ENCODE results near the gene HM13.
"Not testable (repeated sequence)": the region's sequence is repeated elsewhere in the genome, so short reads cannot be mapped to it uniquely, and the experiment has no call there.

The HM13 gene

GRCh38 chr20:31523361-31524283 lies 9.4 kb downstream of the HM13 start:
- no peak overlapping the region for H3K27ac ChIP-seq (ENCODE audit: low read depth in 2 of 2, low read length in 2 of 2)
- H3K4me1 ChIP-seq (ENCODE audit: control insufficient read depth in 2 of 2, insufficient read depth in 2 of 2, low read length in 2 of 2): peaks cover 0 to 2% of the 10 kb centered on the region in 2 donors
- no peaks in the 10 kb centered on the region for H3K27me3 ChIP-seq (ENCODE audit: control insufficient read depth in 2 of 2, insufficient read depth in 2 of 2, low read length in 2 of 2)
- no peak overlapping the region for H3K4me3 ChIP-seq (ENCODE audit: low read length in 2 of 2)
- H3K36me3 ChIP-seq (ENCODE audit: control insufficient read depth in 2 of 2, insufficient read depth in 2 of 2, low read length in 2 of 2): peaks cover 17 to 38% of the 10 kb centered on the region in 2 donors
- H3K9ac ChIP-seq (ENCODE audit: low read depth in 1 of 2, low read length in 2 of 2): no peak overlapping the region
- no peaks in the 10 kb centered on the region for H3K9me3 ChIP-seq (ENCODE audit: control insufficient read depth in 2 of 2, low read length in 2 of 2)

GRCh38 chr20:31527266-31527665 lies 13.0 kb downstream of the HM13 start:
- no peak overlapping the region for H3K9ac ChIP-seq (ENCODE audit: low read depth in 1 of 2, low read length in 2 of 2)
- H3K4me3 ChIP-seq (ENCODE audit: low read length in 2 of 2): no peak overlapping the region
- peaks cover 0 to 2% of the 10 kb centered on the region in 2 donors for H3K4me1 ChIP-seq (ENCODE audit: control insufficient read depth in 2 of 2, insufficient read depth in 2 of 2, low read length in 2 of 2)
- no peaks in the 10 kb centered on the region for H3K27me3 ChIP-seq (ENCODE audit: control insufficient read depth in 2 of 2, insufficient read depth in 2 of 2, low read length in 2 of 2)
- no peaks in the 10 kb centered on the region for H3K9me3 ChIP-seq (ENCODE audit: control insufficient read depth in 2 of 2, low read length in 2 of 2)
- H3K27ac ChIP-seq (ENCODE audit: low read depth in 2 of 2, low read length in 2 of 2): no peak overlapping the region
- H3K36me3 ChIP-seq (ENCODE audit: control insufficient read depth in 2 of 2, insufficient read depth in 2 of 2, low read length in 2 of 2): peaks cover 18 to 43% of the 10 kb centered on the region in 2 donors

- H3K27ac ChIP-seq (ENCODE audit: low read depth in 2 of 2, low read length in 2 of 2): no peak overlapping the region
- H3K9ac ChIP-seq (ENCODE audit: low read depth in 1 of 2, low read length in 2 of 2): no peak overlapping the region
- H3K4me3 ChIP-seq (ENCODE audit: low read length in 2 of 2): no peak overlapping the region
- H3K36me3 ChIP-seq (ENCODE audit: control insufficient read depth in 2 of 2, insufficient read depth in 2 of 2, low read length in 2 of 2): peaks cover 50 to 76% of the 10 kb centered on the region in 2 donors
- no peaks in the 10 kb centered on the region for H3K27me3 ChIP-seq (ENCODE audit: control insufficient read depth in 2 of 2, insufficient read depth in 2 of 2, low read length in 2 of 2)
- no peaks in the 10 kb centered on the region for H3K4me1 ChIP-seq (ENCODE audit: control insufficient read depth in 2 of 2, insufficient read depth in 2 of 2, low read length in 2 of 2)
- no peaks in the 10 kb centered on the region for H3K9me3 ChIP-seq (ENCODE audit: control insufficient read depth in 2 of 2, low read length in 2 of 2)
Observed at GRCh38 chr20:31535298-31535697, 21.1 kb downstream of the HM13 start.

GRCh38 chr20:31536575-31536974 lies 22.3 kb downstream of the HM13 start:
- H3K27ac ChIP-seq (ENCODE audit: low read depth in 2 of 2, low read length in 2 of 2): no peak overlapping the region
- peaks cover 50 to 74% of the 10 kb centered on the region in 2 donors for H3K36me3 ChIP-seq (ENCODE audit: control insufficient read depth in 2 of 2, insufficient read depth in 2 of 2, low read length in 2 of 2)
- H3K9ac ChIP-seq (ENCODE audit: low read depth in 1 of 2, low read length in 2 of 2): no peak overlapping the region
- no peak overlapping the region for H3K4me3 ChIP-seq (ENCODE audit: low read length in 2 of 2)
- no peaks in the 10 kb centered on the region for H3K4me1 ChIP-seq (ENCODE audit: control insufficient read depth in 2 of 2, insufficient read depth in 2 of 2, low read length in 2 of 2)
- H3K27me3 ChIP-seq (ENCODE audit: control insufficient read depth in 2 of 2, insufficient read depth in 2 of 2, low read length in 2 of 2): no peaks in the 10 kb centered on the region
- no peaks in the 10 kb centered on the region for H3K9me3 ChIP-seq (ENCODE audit: control insufficient read depth in 2 of 2, low read length in 2 of 2)

- Histone ChIP-seq H3K27me3 (ENCODE audit: control insufficient read depth in 2 of 2, insufficient read depth in 2 of 2, low read length in 2 of 2) (no peaks in the 10 kb centered on the region), H3K27ac (ENCODE audit: low read depth in 2 of 2, low read length in 2 of 2) (no peak overlapping the region), H3K4me3 (ENCODE audit: low read length in 2 of 2) (no peak overlapping the region), H3K36me3 (ENCODE audit: control insufficient read depth in 2 of 2, insufficient read depth in 2 of 2, low read length in 2 of 2) (peaks cover 50 to 73% of the 10 kb centered on the region in 2 donors), H3K9me3 (ENCODE audit: control insufficient read depth in 2 of 2, low read length in 2 of 2) (no peaks in the 10 kb centered on the region), H3K4me1 (ENCODE audit: control insufficient read depth in 2 of 2, insufficient read depth in 2 of 2, low read length in 2 of 2) (no peaks in the 10 kb centered on the region), H3K9ac (ENCODE audit: low read depth in 1 of 2, low read length in 2 of 2) (no peak overlapping the region)
Observed at GRCh38 chr20:31537116-31537871, 23.1 kb downstream of the HM13 start.

GRCh38 chr20:31537890-31538289 lies 23.6 kb downstream of the HM13 start:
- peaks cover 48 to 71% of the 10 kb centered on the region in 2 donors for H3K36me3 ChIP-seq (ENCODE audit: control insufficient read depth in 2 of 2, insufficient read depth in 2 of 2, low read length in 2 of 2)
- H3K27ac ChIP-seq (ENCODE audit: low read depth in 2 of 2, low read length in 2 of 2): no peak overlapping the region
- H3K9ac ChIP-seq (ENCODE audit: low read depth in 1 of 2, low read length in 2 of 2): no peak overlapping the region
- H3K4me1 ChIP-seq (ENCODE audit: control insufficient read depth in 2 of 2, insufficient read depth in 2 of 2, low read length in 2 of 2): no peaks in the 10 kb centered on the region
- H3K9me3 ChIP-seq (ENCODE audit: control insufficient read depth in 2 of 2, low read length in 2 of 2): no peaks in the 10 kb centered on the region
- H3K27me3 ChIP-seq (ENCODE audit: control insufficient read depth in 2 of 2, insufficient read depth in 2 of 2, low read length in 2 of 2): no peaks in the 10 kb centered on the region
- H3K4me3 ChIP-seq (ENCODE audit: low read length in 2 of 2): no peak overlapping the region

- Histone ChIP-seq H3K27me3 (ENCODE audit: control insufficient read depth in 2 of 2, insufficient read depth in 2 of 2, low read length in 2 of 2) (no peaks in the 10 kb centered on the region), H3K27ac (ENCODE audit: low read depth in 2 of 2, low read length in 2 of 2) (no peak overlapping the region), H3K36me3 (ENCODE audit: control insufficient read depth in 2 of 2, insufficient read depth in 2 of 2, low read length in 2 of 2) (peaks cover 47 to 69% of the 10 kb centered on the region in 2 donors)
Observed at GRCh38 chr20:31538326-31538725, 24.1 kb downstream of the HM13 start.

GRCh38 chr20:31539636-31540035 lies 25.4 kb downstream of the HM13 start:
- not testable (repeated sequence) for H3K27ac ChIP-seq (ENCODE audit: low read depth in 2 of 2, low read length in 2 of 2); H3K9me3 ChIP-seq (ENCODE audit: control insufficient read depth in 2 of 2, low read length in 2 of 2); H3K4me1 ChIP-seq (ENCODE audit: control insufficient read depth in 2 of 2, insufficient read depth in 2 of 2, low read length in 2 of 2); H3K4me3 ChIP-seq (ENCODE audit: low read length in 2 of 2); H3K27me3 ChIP-seq (ENCODE audit: control insufficient read depth in 2 of 2, insufficient read depth in 2 of 2, low read length in 2 of 2); H3K9ac ChIP-seq (ENCODE audit: low read depth in 1 of 2, low read length in 2 of 2)
- peaks cover 42 to 61% of the 10 kb centered on the region in 2 donors for H3K36me3 ChIP-seq (ENCODE audit: control insufficient read depth in 2 of 2, insufficient read depth in 2 of 2, low read length in 2 of 2)

More at GRCh38 chr20:31538326-31538725, 24.1 kb downstream of the HM13 start:
- Histone ChIP-seq H3K9me3 (ENCODE audit: control insufficient read depth in 2 of 2, low read length in 2 of 2) (no peaks in the 10 kb centered on the region), H3K9ac (ENCODE audit: low read depth in 1 of 2, low read length in 2 of 2) (no peak overlapping the region), H3K4me3 (ENCODE audit: low read length in 2 of 2) (no peak overlapping the region), H3K4me1 (ENCODE audit: control insufficient read depth in 2 of 2, insufficient read depth in 2 of 2, low read length in 2 of 2) (no peaks in the 10 kb centered on the region)

- Histone ChIP-seq H3K9me3 (ENCODE audit: control insufficient read depth in 2 of 2, low read length in 2 of 2) (no peaks in the 10 kb centered on the region), H3K36me3 (ENCODE audit: control insufficient read depth in 2 of 2, insufficient read depth in 2 of 2, low read length in 2 of 2) (peaks cover 45 to 61% of the 10 kb centered on the region in 2 donors), H3K27me3 (ENCODE audit: control insufficient read depth in 2 of 2, insufficient read depth in 2 of 2, low read length in 2 of 2) (no peaks in the 10 kb centered on the region), H3K4me1 (ENCODE audit: control insufficient read depth in 2 of 2, insufficient read depth in 2 of 2, low read length in 2 of 2) (no peaks in the 10 kb centered on the region), H3K9ac (ENCODE audit: low read depth in 1 of 2, low read length in 2 of 2) (no peak overlapping the region), H3K4me3 (ENCODE audit: low read length in 2 of 2) (no peak overlapping the region), H3K27ac (ENCODE audit: low read depth in 2 of 2, low read length in 2 of 2) (no peak overlapping the region)
Observed at GRCh38 chr20:31540406-31540805, 26.2 kb downstream of the HM13 start.

GRCh38 chr20:31542201-31542842 lies 28.1 kb downstream of the HM13 start:
- H3K4me3 ChIP-seq (ENCODE audit: low read length in 2 of 2): no peak overlapping the region
- H3K9me3 ChIP-seq (ENCODE audit: control insufficient read depth in 2 of 2, low read length in 2 of 2): no peaks in the 10 kb centered on the region
- no peaks in the 10 kb centered on the region for H3K4me1 ChIP-seq (ENCODE audit: control insufficient read depth in 2 of 2, insufficient read depth in 2 of 2, low read length in 2 of 2)
- no peaks in the 10 kb centered on the region for H3K27me3 ChIP-seq (ENCODE audit: control insufficient read depth in 2 of 2, insufficient read depth in 2 of 2, low read length in 2 of 2)
- peaks cover 31 to 50% of the 10 kb centered on the region in 2 donors for H3K36me3 ChIP-seq (ENCODE audit: control insufficient read depth in 2 of 2, insufficient read depth in 2 of 2, low read length in 2 of 2)
- no peak overlapping the region for H3K9ac ChIP-seq (ENCODE audit: low read depth in 1 of 2, low read length in 2 of 2)
- H3K27ac ChIP-seq (ENCODE audit: low read depth in 2 of 2, low read length in 2 of 2): no peak overlapping the region
